ENCODE results near the gene WASHC1.
A peak's percentile ranks its signal among the peaks of the same experiment; 100 is the strongest.
"Not testable (repeated sequence)": the region's sequence is repeated elsewhere in the genome, so short reads cannot be mapped to it uniquely, and the experiment has no call there.

WASHC1 gene, protein sequence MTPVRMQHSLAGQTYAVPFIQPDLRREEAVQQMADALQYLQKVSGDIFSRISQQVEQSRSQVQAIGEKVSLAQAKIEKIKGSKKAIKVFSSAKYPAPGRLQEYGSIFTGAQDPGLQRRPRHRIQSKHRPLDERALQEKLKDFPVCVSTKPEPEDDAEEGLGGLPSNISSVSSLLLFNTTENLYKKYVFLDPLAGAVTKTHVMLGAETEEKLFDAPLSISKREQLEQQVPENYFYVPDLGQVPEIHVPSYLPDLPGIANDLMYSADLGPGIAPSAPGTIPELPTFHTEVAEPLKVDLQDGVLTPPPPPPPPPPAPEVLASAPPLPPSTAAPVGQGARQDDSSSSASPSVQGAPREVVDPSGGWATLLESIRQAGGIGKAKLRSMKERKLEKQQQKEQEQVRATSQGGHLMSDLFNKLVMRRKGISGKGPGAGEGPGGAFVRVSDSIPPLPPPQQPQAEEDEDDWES

DNA sequence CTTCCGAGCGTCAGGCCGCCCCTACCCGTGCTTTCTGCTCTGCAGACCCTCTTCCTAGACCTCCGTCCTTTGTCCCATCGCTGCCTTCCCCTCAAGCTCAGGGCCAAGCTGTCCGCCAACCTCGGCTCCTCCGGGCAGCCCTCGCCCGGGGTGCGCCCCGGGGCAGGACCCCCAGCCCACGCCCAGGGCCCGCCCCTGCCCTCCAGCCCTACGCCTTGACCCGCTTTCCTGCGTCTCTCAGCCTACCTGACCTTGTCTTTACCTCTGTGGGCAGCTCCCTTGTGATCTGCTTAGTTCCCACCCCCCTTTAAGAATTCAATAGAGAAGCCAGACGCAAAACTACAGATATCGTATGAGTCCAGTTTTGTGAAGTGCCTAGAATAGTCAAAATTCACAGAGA, at the start of gene WASHC1:
WASHC1 (minus strand) TSS at position 101 of the 400 bp plus-strand sequence. CDS start 4,457 bp downstream, outside the sequence.
- not testable (repeated sequence) for DNase-seq

DNA sequence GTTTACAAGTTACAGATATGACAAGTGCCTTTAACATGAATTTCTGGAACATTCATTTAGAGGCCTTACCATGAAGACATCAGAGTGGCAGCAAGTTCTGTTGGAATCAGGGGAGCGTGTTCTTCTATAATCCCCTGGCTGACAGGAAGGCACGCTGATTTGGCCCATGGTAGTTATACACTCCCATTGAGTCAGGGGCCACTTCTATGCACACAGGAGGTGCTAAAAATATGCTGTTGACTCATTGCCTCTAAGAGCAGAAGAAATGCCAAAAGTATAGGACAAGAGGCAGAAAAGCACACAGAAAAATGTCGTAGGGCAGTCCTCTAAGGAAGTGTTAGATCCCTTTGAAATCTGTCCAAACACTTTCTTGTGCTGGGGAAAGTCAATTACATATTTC, 49.1 kb upstream of the WASHC1 start:
- not testable (repeated sequence) for DNase-seq

GRCh38 chr9:76389-76788, 47.1 kb upstream of the WASHC1 start:
- DNase-seq = not testable (repeated sequence)

GRCh38 chr9:73900-74525, 44.8 kb upstream of the WASHC1 start:
- not testable (repeated sequence) for DNase-seq

DNA sequence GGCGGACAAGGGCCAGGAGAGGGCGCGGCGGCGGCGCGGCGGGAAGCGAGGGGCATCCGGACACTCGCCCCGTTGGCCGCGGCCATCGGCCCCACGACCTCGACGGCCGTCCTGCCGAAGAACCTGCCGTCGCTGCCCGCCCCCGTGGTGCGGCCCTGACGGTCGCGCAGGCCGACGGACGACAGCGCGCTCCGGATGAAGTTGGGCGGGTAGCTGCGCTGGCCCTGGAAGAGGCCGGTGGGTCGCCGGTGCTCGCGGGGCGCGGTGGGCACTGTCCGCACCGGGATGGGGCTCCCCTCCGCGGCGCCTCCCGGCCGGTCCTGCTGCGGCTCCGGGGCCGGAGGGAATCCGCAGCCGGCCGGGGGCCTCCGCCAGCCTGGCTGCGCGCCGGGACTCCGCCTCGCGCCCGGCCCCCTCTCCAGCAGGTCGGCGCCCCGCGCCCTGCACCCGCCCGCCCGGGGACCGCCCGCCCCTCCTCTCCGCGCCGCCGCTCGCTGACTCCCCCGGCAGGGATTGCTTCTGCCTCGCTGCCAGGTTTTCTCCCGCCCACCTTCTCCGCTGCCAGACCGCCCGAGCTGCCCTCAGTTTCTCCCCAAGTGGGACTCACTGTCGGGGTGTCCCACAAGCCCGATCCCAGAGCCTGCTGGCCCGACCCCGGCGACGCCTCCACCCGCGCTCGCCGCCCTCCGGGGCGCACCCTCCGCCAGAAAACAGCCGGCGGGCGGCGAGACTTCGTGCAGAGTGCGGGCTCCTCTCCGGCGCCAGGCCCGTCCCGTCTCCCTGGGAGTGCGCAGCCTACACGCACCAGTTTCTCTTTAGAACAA, 44.0 kb upstream of the WASHC1 start:
- not testable (repeated sequence) for DNase-seq

DNA sequence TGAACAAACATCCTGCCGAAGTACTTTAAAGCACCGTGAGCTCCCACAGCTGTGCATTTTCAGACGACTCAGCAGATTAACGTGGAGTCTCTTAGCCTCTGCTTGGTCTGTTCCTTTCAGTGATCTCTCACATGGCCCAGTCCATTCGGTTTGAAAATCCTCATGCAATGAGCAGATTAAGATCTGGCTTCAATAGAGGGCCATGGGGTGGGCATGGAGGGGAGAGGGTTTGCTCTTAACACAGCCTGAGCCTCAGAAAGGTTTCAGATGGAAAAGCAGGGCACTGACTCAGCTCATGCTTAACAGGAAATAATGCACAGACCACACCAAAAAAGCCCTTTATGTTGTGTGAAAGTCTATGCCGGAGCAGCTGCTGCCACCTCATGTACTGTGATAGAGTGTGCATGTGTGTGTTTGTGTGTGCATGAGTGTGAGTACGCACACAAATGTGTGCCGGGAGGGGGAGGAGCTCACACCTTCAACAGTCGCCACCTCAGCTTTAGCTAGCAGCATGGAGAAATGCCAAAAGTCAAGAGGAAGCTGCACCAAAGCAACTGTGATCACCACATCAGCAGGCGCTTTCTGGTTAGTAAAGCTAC, 33.9 kb upstream of the WASHC1 start:
- DNase-seq = peak; percentile 30

DNA sequence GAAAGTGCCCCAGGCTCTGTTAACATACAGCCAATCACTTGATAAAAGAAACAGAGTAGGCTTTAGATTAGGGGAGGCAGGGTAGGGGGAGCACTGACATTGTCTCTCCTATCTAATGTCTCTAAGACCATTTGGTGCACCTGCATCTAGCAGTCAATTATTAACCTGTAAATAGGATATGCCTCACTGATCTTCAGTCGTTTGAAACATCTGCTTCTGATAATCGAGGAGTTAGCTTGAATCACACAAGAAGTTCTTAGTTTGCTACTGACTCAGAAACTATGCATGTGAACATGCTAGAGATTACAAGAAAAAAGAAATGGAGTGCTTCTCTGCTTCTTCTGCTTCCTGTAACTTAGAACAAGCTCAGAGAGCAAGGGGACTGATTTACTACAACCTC, 23.4 kb upstream of the WASHC1 start:
- DNase-seq = not testable (repeated sequence)

GRCh38 chr9:48190-48842, 19.1 kb upstream of the WASHC1 start:
- DNase-seq = not testable (repeated sequence)

DNA sequence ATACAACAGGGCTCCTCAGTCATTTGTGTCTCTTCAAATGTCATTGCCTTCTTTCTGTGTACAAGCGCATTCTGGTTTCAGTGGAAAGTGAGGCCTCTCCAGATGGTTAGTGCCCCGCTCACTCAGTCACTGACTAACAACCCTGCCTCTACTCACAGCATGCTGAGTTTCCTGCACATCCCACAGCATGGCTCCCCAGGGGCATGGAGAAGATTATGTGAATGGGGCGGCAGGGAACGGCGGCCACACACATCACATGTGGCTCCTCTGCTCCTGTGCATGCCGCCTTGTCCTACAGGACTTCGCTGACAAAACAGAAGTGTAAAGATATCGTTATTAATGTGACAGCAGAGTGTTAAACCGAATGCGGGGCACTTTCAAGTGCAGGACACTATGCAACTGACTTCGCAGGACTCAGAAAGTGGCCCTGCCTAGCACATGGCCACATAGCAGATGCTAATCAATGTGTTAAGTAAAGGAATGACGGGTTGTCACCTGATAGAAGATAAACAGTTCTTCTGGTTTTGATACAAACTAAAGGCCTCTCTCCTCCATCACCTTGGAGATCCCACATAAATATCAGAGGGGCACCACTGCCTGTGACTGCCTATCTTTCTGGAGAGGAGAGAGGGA, 17.5 kb upstream of the WASHC1 start:
- DNase-seq = not testable (repeated sequence)

DNA sequence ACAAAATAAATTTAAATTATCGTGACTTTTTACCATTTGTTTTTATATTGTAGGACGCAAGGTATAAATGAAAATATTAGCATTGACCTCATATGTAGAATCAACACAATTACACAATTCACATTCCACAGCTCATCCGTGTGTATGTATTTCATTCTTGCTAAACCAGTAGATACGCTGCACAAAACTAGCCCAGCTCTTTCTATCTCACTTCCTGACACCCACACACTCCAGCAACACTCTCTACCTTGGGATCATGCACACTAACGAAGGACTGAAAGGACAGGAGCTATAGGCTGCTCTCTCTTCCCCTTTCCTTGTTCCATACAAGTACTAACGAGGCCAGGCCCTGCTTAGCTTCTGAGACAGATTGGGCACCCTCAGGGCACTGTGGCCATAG, 16.9 kb upstream of the WASHC1 start:
- DNase-seq = not testable (repeated sequence)

GRCh38 chr9:45180-45878, 16.1 kb upstream of the WASHC1 start:
- not testable (repeated sequence) for DNase-seq

DNA sequence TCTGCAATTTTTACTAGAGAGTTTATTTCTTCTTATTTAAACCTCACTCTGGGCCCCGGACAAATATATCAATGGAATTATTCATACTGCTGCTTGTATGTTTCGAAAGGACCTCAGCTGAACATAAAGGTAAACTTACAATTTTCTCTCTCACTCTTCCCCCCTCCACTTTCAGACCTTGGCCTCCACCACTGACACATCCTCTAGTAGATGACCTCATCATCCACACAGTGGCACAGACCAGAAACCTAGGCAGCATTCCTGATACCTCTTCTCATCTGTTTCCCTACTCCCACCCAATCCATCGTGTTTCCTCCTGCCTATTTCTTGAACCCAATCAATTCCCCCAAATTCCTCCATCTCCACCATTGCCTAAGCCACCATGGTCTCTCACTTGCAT, 15.2 kb upstream of the WASHC1 start:
- not testable (repeated sequence) for DNase-seq

GRCh38 chr9:43636-44035, 14.4 kb upstream of the WASHC1 start:
- DNase-seq = not testable (repeated sequence)

- not testable (repeated sequence) for DNase-seq
Observed at GRCh38 chr9:43116-43515, 13.9 kb upstream of the WASHC1 start.

- DNase-seq = not testable (repeated sequence)
Observed at GRCh38 chr9:41819-42218, 12.6 kb upstream of the WASHC1 start.

- DNase-seq = not testable (repeated sequence)
Observed at GRCh38 chr9:41261-41676, 12.0 kb upstream of the WASHC1 start.

DNA sequence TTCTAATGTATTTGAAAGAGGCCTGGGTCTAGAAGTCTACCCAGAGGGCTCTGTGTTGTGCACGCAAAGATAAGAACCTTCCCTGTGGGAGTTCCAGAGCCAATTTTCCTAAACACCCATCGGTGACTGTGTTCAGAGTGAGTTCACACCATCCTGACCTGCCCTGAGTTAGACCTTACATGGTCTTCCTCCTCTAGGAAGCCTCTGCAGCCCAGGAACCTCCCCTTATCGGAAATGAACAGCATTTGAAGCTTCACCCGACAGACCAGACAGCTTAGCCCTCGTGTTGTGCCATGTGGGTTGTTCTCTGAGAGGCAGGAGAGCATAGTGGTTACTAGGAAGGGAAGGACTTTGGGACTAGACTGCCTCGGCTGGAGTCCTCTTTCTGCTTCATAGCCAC, 3.1 kb upstream of the WASHC1 start:
- not testable (repeated sequence) for DNase-seq

GRCh38 chr9:28775-29174, 481 bp downstream of the WASHC1 start:
- DNase-seq = not testable (repeated sequence)

DNA sequence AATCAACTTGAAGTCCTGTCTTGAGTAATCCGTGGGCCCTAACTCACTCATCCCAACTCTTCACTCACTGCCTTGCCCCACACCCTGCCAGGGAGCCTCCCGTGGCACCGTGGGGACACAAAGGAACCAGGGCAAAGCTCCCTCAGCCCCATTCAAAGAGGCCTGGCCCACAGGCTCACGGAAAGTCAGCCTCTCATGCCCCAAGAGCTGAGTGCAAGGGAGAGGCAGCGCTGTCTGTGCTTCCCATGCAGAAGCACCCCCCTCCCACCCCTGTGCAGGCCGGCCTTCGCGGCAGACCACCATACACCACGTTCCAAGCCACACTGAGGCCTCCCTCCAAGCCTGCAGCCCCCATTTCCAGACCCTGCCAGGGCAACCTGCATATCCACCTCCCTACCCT, 7.6 kb downstream of the WASHC1 start:
- DNase-seq = not testable (repeated sequence)

GRCh38 chr9:16875-17274, 12.4 kb downstream of the WASHC1 start:
- not testable (repeated sequence) for DNase-seq

All from NCI-H1092 (cell line).